ENCODE data around the gene SMTN.

DNA sequence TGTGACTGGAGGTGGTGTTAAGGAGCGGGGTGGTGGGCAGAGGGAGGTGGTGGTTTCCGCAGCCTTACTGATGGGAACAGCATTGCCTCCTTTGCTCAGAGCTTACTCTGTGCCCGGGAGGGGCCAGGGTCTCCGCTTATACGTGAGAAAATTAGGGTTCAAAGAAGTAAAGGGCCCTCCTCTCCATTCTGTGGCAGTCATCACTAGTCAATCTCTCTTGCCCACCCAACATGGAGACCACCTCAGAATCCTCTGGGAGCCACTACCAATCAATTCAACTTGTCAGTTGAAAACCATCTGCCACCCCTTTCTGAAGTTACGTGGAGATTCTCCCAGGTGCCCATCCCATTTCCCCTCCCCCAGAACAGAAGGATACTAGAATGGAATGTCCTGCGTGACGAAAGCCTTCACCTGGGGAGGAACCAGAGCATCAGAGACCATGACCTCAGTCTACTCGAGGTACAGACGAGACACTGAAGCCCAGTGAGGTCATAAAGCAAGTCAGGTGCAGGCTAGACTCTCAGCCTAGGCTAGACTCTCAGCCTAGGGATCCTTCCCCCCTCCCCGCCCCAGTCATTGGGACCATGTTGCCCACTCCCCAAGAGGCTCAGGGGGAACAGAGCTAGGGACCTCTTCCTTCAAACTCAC is 24.3 kb downstream of the SMTN start:
- TF ChIP-seq CTCF (IDR thresholded peaks at IDR 0.05) (no peak), POLR2A (IDR thresholded peaks at IDR 0.05) (no peak)

Measured in testis (tissue), 2 donors.